ENCODE measurements around the gene OR1G1.
"Not testable (repeated sequence)": the region's sequence is repeated elsewhere in the genome, so short reads cannot be mapped to it uniquely, and the experiment has no call there.

The OR1G1 gene

DNA sequence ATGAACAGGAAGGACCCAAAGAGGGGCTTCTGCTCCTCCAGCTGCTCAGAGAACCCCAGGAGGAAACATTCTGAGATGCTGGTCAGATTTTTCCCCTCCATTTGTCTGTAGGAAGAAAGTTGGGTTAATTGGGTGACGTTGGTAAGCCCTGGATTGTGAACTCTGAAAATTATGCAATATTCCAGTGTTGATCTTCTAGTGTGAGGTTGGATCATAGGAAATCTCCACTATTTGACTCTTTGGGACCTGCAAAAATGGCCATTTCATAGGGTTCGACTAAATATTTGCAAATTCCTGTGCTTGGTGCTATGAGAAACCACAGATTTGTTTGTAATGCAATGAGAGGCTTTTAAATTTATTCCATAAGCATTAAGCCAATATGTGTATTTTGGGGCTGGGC is at the start of gene OR1G1:
OR1G1 (minus strand) TSS at position 101 of the 400 bp plus-strand sequence; CDS start at position 101, 0 bp downstream.
- TF ChIP-seq, protein P1, sequence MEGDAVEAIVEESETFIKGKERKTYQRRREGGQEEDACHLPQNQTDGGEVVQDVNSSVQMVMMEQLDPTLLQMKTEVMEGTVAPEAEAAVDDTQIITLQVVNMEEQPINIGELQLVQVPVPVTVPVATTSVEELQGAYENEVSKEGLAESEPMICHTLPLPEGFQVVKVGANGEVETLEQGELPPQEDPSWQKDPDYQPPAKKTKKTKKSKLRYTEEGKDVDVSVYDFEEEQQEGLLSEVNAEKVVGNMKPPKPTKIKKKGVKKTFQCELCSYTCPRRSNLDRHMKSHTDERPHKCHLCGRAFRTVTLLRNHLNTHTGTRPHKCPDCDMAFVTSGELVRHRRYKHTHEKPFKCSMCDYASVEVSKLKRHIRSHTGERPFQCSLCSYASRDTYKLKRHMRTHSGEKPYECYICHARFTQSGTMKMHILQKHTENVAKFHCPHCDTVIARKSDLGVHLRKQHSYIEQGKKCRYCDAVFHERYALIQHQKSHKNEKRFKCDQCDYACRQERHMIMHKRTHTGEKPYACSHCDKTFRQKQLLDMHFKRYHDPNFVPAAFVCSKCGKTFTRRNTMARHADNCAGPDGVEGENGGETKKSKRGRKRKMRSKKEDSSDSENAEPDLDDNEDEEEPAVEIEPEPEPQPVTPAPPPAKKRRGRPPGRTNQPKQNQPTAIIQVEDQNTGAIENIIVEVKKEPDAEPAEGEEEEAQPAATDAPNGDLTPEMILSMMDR (IDR thresholded peaks at IDR 0.05; ENCODE audit: low read depth, low read length) = no peak
- Histone ChIP-seq H3K27me3 (ENCODE audit: insufficient read depth, low read depth, severe bottlenecking) (peaks cover 83% of the 10 kb centered on the region), H3K36me3 (no peaks in the 10 kb centered on the region), H3K4me3 (ENCODE audit: low read depth, low read length) (no peak within 1 kb of the TSS), H3K27ac (no peak within 1 kb of the TSS), H3K9me3 (ENCODE audit: severe bottlenecking) (no peaks in the 10 kb centered on the region)
- DNase-seq = no peak

- Histone ChIP-seq H3K9me3 (ENCODE audit: severe bottlenecking) (no peaks in the 10 kb centered on the region), H3K27ac (no peak overlapping the region), H3K4me3 (ENCODE audit: low read depth, low read length) (no peak overlapping the region), H3K36me3 (no peaks in the 10 kb centered on the region), H3K27me3 (ENCODE audit: insufficient read depth, low read depth, severe bottlenecking) (peaks cover 66% of the 10 kb centered on the region)
- TF ChIP-seq, protein P1 (IDR thresholded peaks at IDR 0.05; ENCODE audit: low read depth, low read length) = no peak
- DNase-seq = no peak
These were observed 40.2 kb upstream of the OR1G1 start for GRCh38 chr17:3167574-3167973.

- Histone ChIP-seq H3K9me3 (ENCODE audit: severe bottlenecking) (peaks cover 3% of the 10 kb centered on the region), H3K27ac (no peak overlapping the region), H3K27me3 (ENCODE audit: insufficient read depth, low read depth, severe bottlenecking) (peaks cover 82% of the 10 kb centered on the region), H3K36me3 (no peaks in the 10 kb centered on the region), H3K4me3 (ENCODE audit: low read depth, low read length) (no peak overlapping the region)
- DNase-seq = no peak
- TF ChIP-seq, protein P1 (IDR thresholded peaks at IDR 0.05; ENCODE audit: low read depth, low read length) = no peak
These were observed 29.9 kb upstream of the OR1G1 start for GRCh38 chr17:3157218-3157617.

DNA sequence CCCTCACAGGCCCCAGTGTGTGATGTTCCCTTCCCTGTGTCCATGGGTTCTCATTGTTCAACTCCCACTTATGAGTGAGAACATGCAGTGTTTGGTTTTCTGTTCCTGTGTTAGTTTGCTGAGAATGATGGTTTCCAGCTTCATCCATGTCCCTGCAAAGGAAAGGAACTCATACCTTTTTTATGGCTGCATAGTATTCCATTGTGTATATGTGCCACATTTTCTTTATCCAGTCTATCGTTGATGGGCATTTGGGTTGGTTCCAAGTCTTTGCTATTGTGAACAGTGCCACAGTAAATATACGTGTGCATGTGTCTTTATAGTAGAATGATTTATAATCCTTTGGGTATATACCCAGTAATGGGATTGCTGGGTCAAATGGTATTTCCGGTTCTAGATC is 10.1 kb upstream of the OR1G1 start:
- H3K27ac ChIP-seq; H3K36me3 ChIP-seq; H3K9me3 ChIP-seq (ENCODE audit: severe bottlenecking); H3K4me3 ChIP-seq (ENCODE audit: low read depth, low read length); DNase-seq: not testable (repeated sequence)
- H3K27me3 ChIP-seq (ENCODE audit: insufficient read depth, low read depth, severe bottlenecking) = peaks cover 31% of the 10 kb centered on the region

DNA sequence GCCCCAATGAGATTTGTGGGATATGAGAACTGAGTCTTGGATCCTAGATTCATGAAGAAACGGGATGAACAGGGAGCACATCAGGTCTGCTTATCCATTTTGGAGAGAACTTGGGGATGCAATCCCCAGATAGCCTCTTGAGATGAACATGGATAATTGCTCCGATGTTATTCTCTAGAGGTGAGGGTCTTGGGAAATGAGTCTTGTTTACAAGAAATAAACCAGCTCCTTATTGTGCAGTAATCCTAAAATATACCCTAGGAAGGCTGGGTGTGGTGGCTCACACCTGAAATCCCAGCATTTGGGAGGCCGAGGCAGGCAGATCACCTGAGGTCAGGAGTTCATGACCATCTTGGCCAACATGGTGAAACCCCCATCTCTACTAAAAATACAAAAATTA is 23.0 kb downstream of the OR1G1 start, which contains the start of gene OR1D2:
OR1D2 (minus strand) TSS at position 101 of the 400 bp plus-strand sequence. CDS start 11,426 bp downstream, outside the sequence.
- Histone ChIP-seq H3K27ac (no peak within 1 kb of the TSS), H3K4me3 (ENCODE audit: low read depth, low read length) (no peak within 1 kb of the TSS), H3K36me3 (no peaks in the 10 kb centered on the region), H3K27me3 (ENCODE audit: insufficient read depth, low read depth, severe bottlenecking) (peaks cover 60% of the 10 kb centered on the region), H3K9me3 (ENCODE audit: severe bottlenecking) (peaks cover 15% of the 10 kb centered on the region)
- TF ChIP-seq, protein P1 (IDR thresholded peaks at IDR 0.05; ENCODE audit: low read depth, low read length) = no peak
- no peak for DNase-seq

Measured in WERI-Rb-1 (cell line).